ENCODE measurements around the gene TUBA4B.

GRCh38 chr2:219298759-219299371, 45.8 kb downstream of the TUBA4B start:
- TF ChIP-seq POLR2AphosphoS5 (IDR thresholded peaks at IDR 0.05; ENCODE audit: low read depth, low read length) (no peak), POLR2A (IDR thresholded peaks at IDR 0.05; ENCODE audit: low read depth, low read length) (no peak)
